ENCODE data around the gene KRT34.
A peak's percentile ranks its signal among the peaks of the same experiment; 100 is the strongest.
"Not testable (repeated sequence)": the region's sequence is repeated elsewhere in the genome, so short reads cannot be mapped to it uniquely, and the experiment has no call there.

The KRT34 gene

GRCh38 chr17:41403404-41404023 is 21.4 kb upstream of the KRT34 start:
- DNase-seq, result no peak

GRCh38 chr17:41402161-41402560 is 20.1 kb upstream of the KRT34 start:
- DNase-seq, result no peak

- DNase-seq, result no peak
Observed at GRCh38 chr17:41396996-41397660, 15.0 kb upstream of the KRT34 start, which contains the start of gene KRT31. KRT31 (minus strand) TSS chr17:41397608; CDS start chr17:41397539, 69 bp downstream.

- DNase-seq, result no peak
Observed at GRCh38 chr17:41396340-41396739, 14.2 kb upstream of the KRT34 start.

- DNase-seq, result no peak
Observed at GRCh38 chr17:41395611-41396010, 13.5 kb upstream of the KRT34 start.

- not testable (repeated sequence) for DNase-seq
Observed at GRCh38 chr17:41395044-41395443, 12.9 kb upstream of the KRT34 start.

GRCh38 chr17:41394254-41394996 is 12.3 kb upstream of the KRT34 start:
- DNase-seq, result peak; percentile 51

- no peak for DNase-seq
Observed at GRCh38 chr17:41393826-41394225, 11.7 kb upstream of the KRT34 start.

- DNase-seq, result no peak
Observed at GRCh38 chr17:41393294-41393693, 11.2 kb upstream of the KRT34 start.

GRCh38 chr17:41392278-41392677 is 10.2 kb upstream of the KRT34 start:
- no peak for DNase-seq

- no peak for DNase-seq
Observed at GRCh38 chr17:41391535-41391934, 9.4 kb upstream of the KRT34 start.

- no peak for DNase-seq
Observed at GRCh38 chr17:41390411-41390938, 8.4 kb upstream of the KRT34 start.

GRCh38 chr17:41387670-41388069 is 5.6 kb upstream of the KRT34 start:
- no peak for DNase-seq

- DNase-seq, result no peak
Observed at GRCh38 chr17:41386227-41386626, 4.1 kb upstream of the KRT34 start.

- no peak for DNase-seq
Observed at GRCh38 chr17:41383690-41384089, 1.6 kb upstream of the KRT34 start.

- no peak for DNase-seq
Observed at GRCh38 chr17:41382394-41382793, 288 bp upstream of the KRT34 start.

GRCh38 chr17:41380091-41380490 is 2.0 kb downstream of the KRT34 start:
- not testable (repeated sequence) for DNase-seq

GRCh38 chr17:41377546-41377945 is 4.6 kb downstream of the KRT34 start:
- no peak for DNase-seq

GRCh38 chr17:41369713-41370112 is 12.4 kb downstream of the KRT34 start, which contains the start of gene KRT33B:
KRT33B (minus strand) TSS chr17:41369813; CDS start chr17:41369750, 63 bp downstream.
- no peak for DNase-seq

GRCh38 chr17:41369023-41369422 is 13.1 kb downstream of the KRT34 start:
- no peak for DNase-seq

GRCh38 chr17:41367426-41368075 is 14.6 kb downstream of the KRT34 start:
- no peak for DNase-seq

GRCh38 chr17:41366070-41366469 is 16.0 kb downstream of the KRT34 start:
- no peak for DNase-seq

GRCh38 chr17:41363881-41364280 is 18.2 kb downstream of the KRT34 start:
- DNase-seq, result no peak

Data from NCI-H526 treated with DMSO at 0.1 percent for 48 hours (cell line).